Kidney epithelial cell (primary cell): ENCODE data around the gene CMTM4. TPM values are rescaled to one million over a fixed set of nuclear protein-coding genes. Genes with fewer than 3 reads are reported as not detected.
"Not testable (repeated sequence)": the region's sequence is repeated elsewhere in the genome, so short reads cannot be mapped to it uniquely, and the experiment has no call there.

Experiments
- DNase-seq: peaks from one replicate; pipeline ENCODE4 v3.0.0-alpha.2; 2010; ENCODE audit warnings: low read depth
- H3K27me3 ChIP-seq: 2 replicates; pipeline ENCODE4 v1.6.0; 2011; ENCODE audit warnings: low read length; ENCODE audit not compliant: control insufficient read depth, insufficient read depth
- H3K36me3 ChIP-seq: 2 replicates; pipeline ENCODE4 v1.5.1; 2011; ENCODE audit warnings: low read length; ENCODE audit not compliant: control insufficient read depth, insufficient read depth
- H3K4me3 ChIP-seq: 2 replicates; pipeline ENCODE4 v1.5.1; 2011; ENCODE audit warnings: low read depth, mild to moderate bottlenecking, control low read depth, low read length
- total RNA-seq: library from RNA; depleted of rRNA; stranded (reverse); fragments of >200 nt; gene quantifications from 2 replicates; pipeline ENCODE4 v1.2.3, GENCODE V29; 2015
- TF ChIP-seq, protein P1 (sequence below): IDR thresholded peaks from 2 replicates; pipeline ENCODE4 v1.5.1; 2011; ENCODE audit warnings: mild to moderate bottlenecking, moderate library complexity, low read length, control low read depth, inconsistent platforms; ENCODE audit not compliant: insufficient read depth, poor library complexity, severe bottlenecking

CMTM4 gene
- total RNA-seq, 1 donor from 2014 or later = 75.2 TPM

DNA sequence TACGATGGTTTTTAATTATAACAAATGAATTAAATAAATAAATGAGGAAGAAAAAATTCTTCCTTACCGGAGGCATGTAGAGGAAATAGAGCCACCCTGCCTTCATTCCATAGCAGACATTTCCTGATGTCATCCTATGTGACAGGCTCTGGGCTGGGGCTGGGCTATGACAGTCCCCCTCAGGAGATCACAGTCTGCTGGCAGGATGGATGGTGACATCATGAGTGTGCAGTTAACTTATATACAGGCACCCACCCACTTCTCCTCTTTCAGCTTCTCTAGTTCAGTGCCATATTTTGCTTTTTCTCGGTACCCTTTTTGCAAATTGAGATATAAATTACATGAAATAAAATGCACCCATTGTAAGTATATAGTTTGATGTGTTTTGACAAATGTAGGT, 98.4 kb downstream of the CMTM4 start:
- Histone ChIP-seq H3K27me3 (no peaks in the 10 kb centered on the region), H3K4me3 (no peak overlapping the region), H3K36me3 (no peaks in the 10 kb centered on the region)
- TF ChIP-seq, protein P1, sequence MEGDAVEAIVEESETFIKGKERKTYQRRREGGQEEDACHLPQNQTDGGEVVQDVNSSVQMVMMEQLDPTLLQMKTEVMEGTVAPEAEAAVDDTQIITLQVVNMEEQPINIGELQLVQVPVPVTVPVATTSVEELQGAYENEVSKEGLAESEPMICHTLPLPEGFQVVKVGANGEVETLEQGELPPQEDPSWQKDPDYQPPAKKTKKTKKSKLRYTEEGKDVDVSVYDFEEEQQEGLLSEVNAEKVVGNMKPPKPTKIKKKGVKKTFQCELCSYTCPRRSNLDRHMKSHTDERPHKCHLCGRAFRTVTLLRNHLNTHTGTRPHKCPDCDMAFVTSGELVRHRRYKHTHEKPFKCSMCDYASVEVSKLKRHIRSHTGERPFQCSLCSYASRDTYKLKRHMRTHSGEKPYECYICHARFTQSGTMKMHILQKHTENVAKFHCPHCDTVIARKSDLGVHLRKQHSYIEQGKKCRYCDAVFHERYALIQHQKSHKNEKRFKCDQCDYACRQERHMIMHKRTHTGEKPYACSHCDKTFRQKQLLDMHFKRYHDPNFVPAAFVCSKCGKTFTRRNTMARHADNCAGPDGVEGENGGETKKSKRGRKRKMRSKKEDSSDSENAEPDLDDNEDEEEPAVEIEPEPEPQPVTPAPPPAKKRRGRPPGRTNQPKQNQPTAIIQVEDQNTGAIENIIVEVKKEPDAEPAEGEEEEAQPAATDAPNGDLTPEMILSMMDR = no peak
- DNase-seq = no peak

DNA sequence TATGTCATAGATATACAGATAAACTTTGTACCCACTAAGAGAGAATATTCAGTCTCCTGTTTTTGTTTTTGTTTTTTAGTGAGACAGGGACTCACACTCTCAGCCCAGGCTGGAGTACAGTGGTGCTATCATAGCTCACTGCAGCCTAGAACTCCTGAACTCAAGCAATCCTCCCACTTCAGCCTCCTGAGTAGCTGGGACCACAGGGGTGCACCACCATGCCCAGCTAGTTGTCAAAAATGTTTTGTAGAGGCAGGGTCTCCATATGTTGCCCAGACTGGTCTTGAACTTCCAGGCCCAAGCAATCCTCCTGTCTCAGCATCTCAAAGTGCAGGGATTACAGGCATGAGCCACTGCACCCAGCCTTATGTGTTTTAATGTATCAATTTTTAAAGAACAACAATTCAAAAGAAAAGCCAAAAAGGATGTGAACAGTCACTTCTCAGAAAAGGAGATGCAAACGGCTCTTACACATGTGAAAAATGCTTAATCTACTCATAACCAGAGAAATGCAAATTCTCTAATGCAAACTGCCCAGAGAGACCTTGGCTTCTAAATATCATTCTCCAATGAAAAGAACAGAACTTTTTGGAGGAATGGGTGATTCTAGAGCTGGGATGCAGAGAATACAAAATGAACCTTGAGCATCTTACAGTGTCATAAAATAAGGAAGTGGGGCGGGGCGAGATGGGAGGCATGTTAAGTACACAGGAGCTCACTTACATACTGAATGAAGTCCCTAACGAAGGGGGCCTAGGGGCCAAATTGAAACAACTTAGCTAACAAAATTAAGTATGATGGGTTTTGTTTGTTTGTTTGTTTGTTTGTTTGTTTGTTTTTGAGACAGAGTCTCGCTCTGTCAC, 99.3 kb downstream of the CMTM4 start:
- DNase-seq = no peak
- TF ChIP-seq, protein P1 = no peak

DNA sequence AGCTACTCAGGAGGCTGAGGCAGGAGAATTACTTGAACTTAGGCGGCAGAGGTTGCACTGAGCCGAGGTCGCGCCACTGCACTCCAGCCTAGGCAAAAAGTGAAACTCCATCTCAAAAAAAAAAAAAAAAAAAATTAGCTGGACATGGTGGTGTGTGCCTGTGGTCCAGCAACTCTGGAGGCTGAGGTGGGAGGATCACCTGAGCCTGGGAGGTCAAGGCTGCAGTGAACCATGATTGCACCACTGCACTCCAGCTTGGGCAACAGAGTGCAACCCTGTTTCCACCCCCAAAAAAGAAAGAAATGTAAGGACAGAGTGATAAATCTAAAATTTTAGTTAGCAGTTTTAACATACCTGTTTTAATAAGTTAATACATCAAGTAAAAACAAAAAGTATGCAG, 100.0 kb downstream of the CMTM4 start:
- not testable (repeated sequence) for H3K27me3 ChIP-seq, H3K4me3 ChIP-seq, H3K36me3 ChIP-seq, DNase-seq

More for the DNA sequence above, 99.3 kb downstream of the CMTM4 start:
- no peaks in the 10 kb centered on the region for H3K36me3 ChIP-seq
- H3K27me3 ChIP-seq = no peaks in the 10 kb centered on the region
- no peak overlapping the region for H3K4me3 ChIP-seq

DNA sequence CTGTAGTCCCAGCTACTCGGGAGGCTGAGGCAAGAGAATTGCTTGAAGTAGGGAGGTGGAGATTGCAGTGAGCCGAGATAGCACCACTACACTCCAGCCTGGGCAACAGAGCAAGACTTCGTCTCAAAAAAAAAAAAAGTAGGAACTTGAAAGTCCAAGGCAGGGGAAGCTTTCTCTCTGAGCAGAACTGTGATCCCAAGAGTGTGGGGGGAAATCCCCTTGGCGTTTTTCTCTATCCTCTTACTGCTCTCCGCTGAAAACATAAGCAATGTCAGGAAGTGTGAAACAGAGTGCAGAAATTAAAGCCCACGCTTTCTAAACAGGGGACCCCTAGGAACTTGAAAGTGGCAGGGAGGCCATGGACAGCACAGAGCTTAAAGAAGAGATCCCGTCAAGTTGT, 101.8 kb downstream of the CMTM4 start:
- TF ChIP-seq, protein P1 = no peak
- Histone ChIP-seq H3K36me3 (no peaks in the 10 kb centered on the region), H3K4me3 (no peak overlapping the region), H3K27me3 (no peaks in the 10 kb centered on the region)
- DNase-seq = no peak

DNA sequence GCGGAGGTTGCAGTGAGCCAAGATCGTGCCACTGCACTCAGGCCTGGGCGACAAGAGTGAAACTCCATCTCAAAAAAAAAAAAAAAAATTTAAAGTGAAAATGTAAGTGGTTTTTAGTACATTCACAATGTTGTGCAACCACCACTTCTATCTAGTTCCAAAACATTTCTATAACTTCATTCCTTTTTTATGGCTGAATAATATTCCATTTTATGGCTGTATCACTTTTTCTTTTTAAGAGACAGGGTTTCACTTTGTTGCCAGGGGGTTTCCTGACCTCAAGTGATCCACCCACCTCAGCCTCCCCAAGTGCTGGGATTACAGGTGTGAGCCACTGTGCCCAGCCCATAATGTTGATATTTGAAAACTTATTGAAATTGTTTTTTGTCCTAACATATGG, 103.7 kb downstream of the CMTM4 start:
- DNase-seq = no peak
- Histone ChIP-seq H3K36me3 (no peaks in the 10 kb centered on the region), H3K27me3 (no peaks in the 10 kb centered on the region), H3K4me3 (no peak overlapping the region)
- TF ChIP-seq, protein P1 = no peak

DNA sequence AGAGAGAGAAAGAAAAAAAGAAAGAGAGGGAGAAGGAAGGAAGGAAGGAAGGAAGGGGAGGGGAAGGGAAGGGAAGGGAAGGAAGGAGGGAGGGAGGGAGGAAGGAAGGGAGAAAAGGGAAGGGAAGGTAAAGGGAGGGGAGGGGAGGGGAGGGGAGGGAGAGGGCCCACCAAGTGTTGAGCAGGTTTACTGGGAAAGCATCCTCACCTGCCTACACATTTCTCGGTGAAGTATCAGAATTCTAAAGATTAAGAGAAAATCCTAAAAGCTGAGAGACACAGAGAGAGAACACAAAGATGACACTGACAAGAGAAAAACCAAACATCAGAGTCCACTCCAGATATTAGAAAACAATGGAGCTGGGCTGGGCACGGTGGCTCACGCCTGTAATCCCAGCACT, 104.3 kb downstream of the CMTM4 start:
- TF ChIP-seq, protein P1 = no peak
- Histone ChIP-seq H3K36me3 (no peaks in the 10 kb centered on the region), H3K4me3 (no peak overlapping the region), H3K27me3 (no peaks in the 10 kb centered on the region)
- no peak for DNase-seq
